ENCODE measurements around the gene GLI2. TPM values are rescaled to one million over a fixed set of nuclear protein-coding genes. Genes with fewer than 3 reads are reported as not detected.

Gene GLI2
- total and polyA plus RNA-seq, 2 of the 8 experiments (the other 6 are each of a cell fraction or from before 2014, with no cell fraction given): 18.4 to 46.9 TPM

DNA sequence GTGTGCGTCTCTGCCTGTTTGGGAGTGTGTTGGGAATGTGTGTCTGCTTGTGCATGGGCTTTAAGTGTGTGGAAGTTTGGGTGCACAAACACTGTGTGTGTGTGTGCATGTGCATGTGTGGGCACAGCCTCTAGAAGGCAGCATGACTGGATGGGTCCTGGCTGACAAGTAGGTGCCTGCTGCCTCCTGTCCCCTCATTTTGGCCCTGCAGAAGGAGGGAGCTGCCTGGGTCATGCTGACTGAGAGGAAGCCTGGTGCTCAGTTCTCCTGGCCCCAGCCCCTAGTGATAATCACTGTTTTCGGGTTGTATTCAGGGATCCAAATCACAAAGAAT is 34.1 kb downstream of the GLI2 start:
- Histone ChIP-seq H3K56ac (replicated peaks; ENCODE audit: insufficient read length, low read depth, low read length) (no peak overlapping the region), H2BK5ac (ENCODE audit: low read depth, low read length) (peak overlapping the region; percentile 28), H3K36me3 (ENCODE audit: control insufficient read depth in 2 of 4, insufficient read depth in 4 of 4, low read length in 3 of 4) (no peaks in the 10 kb centered on the region), H3K23ac (ENCODE audit: insufficient read length) (no peak overlapping the region), H3K27me3 (replicated peaks in 1 of 4; ENCODE audit: control insufficient read depth in 3 of 4, extremely low read depth in 1 of 4, insufficient read depth in 3 of 4, low read length in 3 of 4) (no peaks in the 10 kb centered on the region), H3K9me3 (ENCODE audit: insufficient read depth in 2 of 2, low read depth in 1 of 2, low read length in 1 of 2) (no peaks in the 10 kb centered on the region), H4K8ac (ENCODE audit: extremely low read depth, insufficient read depth, low read length) (no peak overlapping the region), H3K14ac (ENCODE audit: insufficient read length) (no peak overlapping the region), H3K79me2 (ENCODE audit: control insufficient read depth in 1 of 2, insufficient read depth in 2 of 2, low read length in 2 of 2) (peaks cover 9 to 99% of the 10 kb centered on the region in 2 experiments), H4K91ac (replicated peaks; ENCODE audit: insufficient read length, low read length) (no peak overlapping the region), H2AFZ (ENCODE audit: low read length) (no peak overlapping the region), H3K9ac (replicated peaks in 1 of 4; ENCODE audit: extremely low read depth in 1 of 4, low read depth in 3 of 4, low read length in 3 of 4) (no peak overlapping the region), H3K4ac (replicated peaks; ENCODE audit: insufficient read length, low read depth, low read length) (no peak overlapping the region), H3K27ac (ENCODE audit: low read depth, low read length) (no peak overlapping the region), H4K20me1 (replicated peaks in 1 of 2; ENCODE audit: control insufficient read depth in 1 of 2, insufficient read depth in 2 of 2, low read length in 2 of 2) (peaks cover 37 to 64% of the 10 kb centered on the region in 2 experiments), H4K5ac (ENCODE audit: insufficient read length, low read depth, low read length) (no peak overlapping the region), H3K4me2 (ENCODE audit: insufficient read depth in 1 of 2, low read depth in 2 of 2, low read length in 2 of 2) (no peak overlapping the region), H3K79me1 (ENCODE audit: low read depth, low read length) (peaks cover 52% of the 10 kb centered on the region), H2BK12ac (ENCODE audit: low read depth, low read length) (peak overlapping the region; percentile 44; the same call in 1 of the 2 replicates), H2AK5ac (ENCODE audit: low read depth, low read length) (peak overlapping the region; percentile 17; the same call in 1 of the 2 replicates), H2BK15ac (ENCODE audit: low read length) (peak overlapping the region; percentile 75; the same call in 1 of the 2 replicates), H3K4me3 (ENCODE audit: extremely low read depth in 1 of 4, insufficient read depth in 2 of 4, low read depth in 3 of 4, low read length in 4 of 4) (no peak overlapping the region), H2BK120ac (replicated peaks; ENCODE audit: low read depth, low read length) (no peak overlapping the region), H2BK20ac (ENCODE audit: low read length) (no peak overlapping the region), H3K18ac (ENCODE audit: extremely low read depth, low read length) (no peak overlapping the region), H3K23me2 (ENCODE audit: low read depth, low read length) (no peaks in the 10 kb centered on the region), H3K4me1 (replicated peaks in 1 of 4; ENCODE audit: control insufficient read depth in 3 of 4, insufficient read depth in 4 of 4, low read length in 3 of 4) (peaks cover 24 to 71% (median 42%) of the 10 kb centered on the region in 4 experiments)
- DNase-seq (ENCODE audit: low read depth in 1 of 2, low spot score in 2 of 2): no peak
- POLR2A ChIA-PET (ENCODE audit: partially characterized antibody): interaction anchor here (0.9 to 2.4 kb wide), 6 partner anchors 11 to 305 kb away, joined by 3 to 9 read pairs (median 6); no protein-coding TSS in a partner anchor
- CTCF ChIA-PET (ENCODE audit: partially characterized antibody): interaction anchor here (0.8 to 4.6 kb wide), 19 partner anchors 9 to 197 kb away, joined by 3 to 21 read pairs (median 4); no protein-coding TSS in a partner anchor
- no peak for TF ChIP-seq POLR2A (IDR thresholded peaks at IDR 0.05; ENCODE audit: control extremely low read depth in 1 of 2, low read depth in 2 of 2, low read length in 2 of 2)
- TF ChIP-seq CTCF (IDR thresholded peaks at IDR 0.05; ENCODE audit: control extremely low read depth in 1 of 3, insufficient read depth in 1 of 3, low read depth in 1 of 3, low read length in 3 of 3): peak in 1 of 3 experiments; percentile 21; a peak in 2 of 4 replicates
- FAIRE-seq: no peak
- WGBS, 2 experiments (ENCODE audit: extremely low coverage in 1 of 2, insufficient coverage in 1 of 2, insufficient read length in 1 of 2, insufficient replicate concordance in 2 of 2, low coverage in 1 of 2, low lambda C conversion rate in 2 of 2, missing lambda C conversion rate in 1 of 2): 95% methylated on average over 2 of the region's 2 CpGs; no CpG with 5 or more reads in 1 of the 2 experiments

Data from H1 (cell line).